Measurements from ENCODE around the gene ID3. TPM values are rescaled to one million over a fixed set of nuclear protein-coding genes. Genes with fewer than 3 reads are reported as not detected.

ID3 gene
- total RNA-seq, 1 experiment from 2014 or later: 119 TPM

DNA sequence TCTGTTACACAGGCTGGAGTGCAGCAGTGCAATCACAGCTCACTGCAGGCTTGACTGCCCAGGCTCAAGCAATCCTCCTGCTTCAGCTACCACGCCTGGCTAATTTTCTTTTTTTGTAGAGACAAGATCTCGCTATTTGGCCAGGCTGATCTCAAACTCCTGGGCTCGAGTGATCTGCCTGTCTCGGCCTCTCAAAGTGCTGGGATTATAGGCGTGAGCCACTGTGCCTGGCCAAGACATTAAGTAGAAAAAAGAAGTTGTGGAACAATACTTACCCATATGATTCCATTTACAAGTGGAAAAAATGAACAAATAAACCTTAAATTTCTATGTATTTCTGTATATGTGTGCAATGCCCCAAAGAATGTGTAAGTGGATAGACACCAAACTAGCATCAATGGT lies 30.3 kb upstream of the ID3 start:
- no peaks in the 10 kb centered on the region for H3K9me3 ChIP-seq (ENCODE audit: control insufficient read depth, low read depth, low read length)
- no peaks in the 10 kb centered on the region for H3K27me3 ChIP-seq (ENCODE audit: insufficient read depth, low read length)
- H4K8ac ChIP-seq (replicated peaks; ENCODE audit: insufficient read length, low read depth, low read length): no peak overlapping the region
- no peak overlapping the region for H2BK5ac ChIP-seq (ENCODE audit: insufficient read length, low read length)
- H2BK12ac ChIP-seq (ENCODE audit: insufficient read length, low read depth, low read length): no peak overlapping the region
- no peak overlapping the region for H3K4me2 ChIP-seq (ENCODE audit: insufficient read depth, insufficient read length, low read length)
- no peak for TF ChIP-seq CTCF (conservative IDR thresholded peaks at IDR 0.05)
- no peak overlapping the region for H4K91ac ChIP-seq (ENCODE audit: insufficient read length, low read depth, low read length)
- no peak overlapping the region for H3K18ac ChIP-seq (ENCODE audit: insufficient read length, low read depth, low read length)
- H3K56ac ChIP-seq (ENCODE audit: insufficient read length, low read depth, low read length): no peak overlapping the region
- no peak overlapping the region for H3K27ac ChIP-seq (ENCODE audit: insufficient read length, low read depth, low read length)
- Mint-ChIP-seq H3K4me1 (peaks cover 39 to 49% of the 10 kb centered on the region in 2 experiments), H3K27ac (no peak overlapping the region; a peak in 1 of 7 replicates), H3K4me3 (no peak overlapping the region), H3K9me3 (no peaks in the 10 kb centered on the region), H3K27me3 (ENCODE audit: low read depth) (peaks cover 2% of the 10 kb centered on the region), H3K36me3 (ENCODE audit: insufficient read depth in 1 of 3, low read depth in 3 of 3) (no peaks in the 10 kb centered on the region; a peak in 1 of 7 replicates)
- H2AFZ ChIP-seq (ENCODE audit: low read length): no peak overlapping the region
- no peak overlapping the region for H2AK5ac ChIP-seq (ENCODE audit: insufficient read length, low read length)
- peaks cover 6% of the 10 kb centered on the region; the same call in 1 of the 2 replicates for H3K4me1 ChIP-seq (ENCODE audit: insufficient read depth, low read length)
- no peak for DNase-seq
- no peak overlapping the region for H3K9ac ChIP-seq (ENCODE audit: extremely low read depth, insufficient read length, low read length)
- H4K20me1 ChIP-seq (ENCODE audit: control insufficient read depth, insufficient read depth, insufficient read length): no peaks in the 10 kb centered on the region
- H3K23ac ChIP-seq (ENCODE audit: insufficient read length, low read depth, low read length): no peak overlapping the region
- H3K14ac ChIP-seq (ENCODE audit: insufficient read depth, low read length): no peak overlapping the region
- no peaks in the 10 kb centered on the region for H3K79me1 ChIP-seq (ENCODE audit: insufficient read depth, low read depth, low read length, poor library complexity, severe bottlenecking)
- WGBS (ENCODE audit: extremely low coverage, insufficient read length, low lambda C conversion rate): no CpG with 5 or more reads among the region's 5 CpGs
- no peak overlapping the region for H2BK20ac ChIP-seq (ENCODE audit: low read depth, low read length, poor library complexity, severe bottlenecking)
- no peak overlapping the region for H3T11ph ChIP-seq (ENCODE audit: low read length)
- H2BK15ac ChIP-seq (ENCODE audit: low read depth, low read length): no peak overlapping the region
- H4K5ac ChIP-seq (ENCODE audit: insufficient read length, low read depth, low read length): no peak overlapping the region
- H3K4ac ChIP-seq (ENCODE audit: low read depth, low read length): no peak overlapping the region
- no peaks in the 10 kb centered on the region for H3K23me2 ChIP-seq (ENCODE audit: insufficient read length, low read depth, low read length, poor library complexity, severe bottlenecking)
- H2BK120ac ChIP-seq (ENCODE audit: low read depth, low read length, poor library complexity, severe bottlenecking): no peak overlapping the region
- no peaks in the 10 kb centered on the region for H3K79me2 ChIP-seq (ENCODE audit: insufficient read depth, low read length)
